Occipital lobe (tissue), 2 donors: ENCODE data around the gene GYPE. TPM values are rescaled to one million over a fixed set of nuclear protein-coding genes. Genes with fewer than 3 reads are reported as not detected.
"Not testable (repeated sequence)": the region's sequence is repeated elsewhere in the genome, so short reads cannot be mapped to it uniquely, and the experiment has no call there.

Source experiments
- DNase-seq: peaks from one replicate; lab custom pipeline; 2025; lab: John Stamatoyannopoulos, UW
- total RNA-seq: library from RNA; depleted of rRNA; stranded (reverse); fragments of >200 nt; gene quantifications from one replicate; pipeline ENCODE4 v1.2.3, GENCODE V29; 2014

GYPE gene
- total RNA-seq: 0.31 TPM

- DNase-seq: not testable (repeated sequence)
These were observed at the start of gene GYPE for GRCh38 chr4:143905440-143905839. Gene GYPE (minus strand): TSS chr4:143905559. CDS start chr4:143905507, 52 bp downstream.

- not testable (repeated sequence) for DNase-seq
These were observed 46.2 kb upstream of the GYPE start for GRCh38 chr4:143951458-143951972.

- not testable (repeated sequence) for DNase-seq
These were observed 45.6 kb upstream of the GYPE start for GRCh38 chr4:143950967-143951366.

- DNase-seq: not testable (repeated sequence)
These were observed 44.8 kb upstream of the GYPE start for GRCh38 chr4:143950185-143950584.

DNA sequence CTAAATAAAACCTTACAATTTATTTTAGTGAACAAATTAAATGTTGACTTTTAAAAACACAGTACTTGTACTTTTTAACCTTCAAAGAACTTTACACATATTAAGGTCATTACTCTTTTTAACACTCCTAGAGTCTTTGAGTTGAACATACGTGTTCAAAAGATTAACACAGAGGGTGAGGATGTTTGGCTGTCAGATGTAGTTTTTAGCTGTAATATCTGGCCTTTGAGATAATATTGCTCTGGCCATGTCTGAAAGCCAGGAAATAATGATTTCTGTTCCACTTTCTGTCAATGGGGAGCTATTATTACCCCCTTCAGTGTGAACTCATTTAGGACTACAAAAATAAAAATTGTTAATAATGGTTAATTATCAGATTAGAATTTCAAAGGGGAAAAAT lies 42.1 kb upstream of the GYPE start:
- DNase-seq: not testable (repeated sequence)

DNA sequence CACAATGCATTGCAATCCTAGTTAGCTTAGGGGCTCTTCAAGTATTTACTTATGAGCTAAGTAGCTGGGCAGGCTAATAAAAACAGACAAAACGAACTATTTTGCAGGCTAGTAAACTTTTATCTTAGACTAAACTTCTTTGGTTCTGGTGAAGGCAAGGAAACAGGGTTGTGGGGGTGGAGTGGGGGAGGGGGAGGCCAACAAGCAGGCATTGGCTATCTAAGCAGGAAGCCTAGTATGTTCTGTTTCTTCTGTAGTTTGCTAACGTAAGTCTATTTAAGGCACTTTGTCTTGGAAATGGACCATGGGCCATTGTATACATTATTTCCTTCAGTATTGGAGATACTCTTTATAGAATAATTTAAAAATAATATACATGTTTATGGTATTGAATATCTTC lies 35.3 kb upstream of the GYPE start:
- DNase-seq: not testable (repeated sequence)

DNA sequence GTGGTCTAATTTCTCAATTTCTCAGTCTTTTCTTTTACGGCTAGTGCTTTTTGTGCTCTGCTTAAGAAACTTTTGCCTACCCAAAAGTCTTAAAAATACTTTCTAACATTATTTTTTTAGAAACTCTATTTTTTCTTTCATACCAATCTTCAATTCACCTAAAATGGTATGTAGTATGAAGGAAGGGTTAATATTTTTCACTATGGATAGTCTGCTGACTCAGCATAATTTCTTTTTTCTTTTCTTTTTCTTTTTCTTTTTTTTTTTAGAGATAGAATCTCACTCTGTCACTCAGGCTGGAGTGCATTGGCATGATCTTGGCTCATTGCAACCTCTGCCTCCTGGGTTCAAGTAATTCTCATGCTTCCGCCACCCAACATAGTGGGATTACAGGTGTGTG lies 34.2 kb upstream of the GYPE start:
- DNase-seq: no peak

DNA sequence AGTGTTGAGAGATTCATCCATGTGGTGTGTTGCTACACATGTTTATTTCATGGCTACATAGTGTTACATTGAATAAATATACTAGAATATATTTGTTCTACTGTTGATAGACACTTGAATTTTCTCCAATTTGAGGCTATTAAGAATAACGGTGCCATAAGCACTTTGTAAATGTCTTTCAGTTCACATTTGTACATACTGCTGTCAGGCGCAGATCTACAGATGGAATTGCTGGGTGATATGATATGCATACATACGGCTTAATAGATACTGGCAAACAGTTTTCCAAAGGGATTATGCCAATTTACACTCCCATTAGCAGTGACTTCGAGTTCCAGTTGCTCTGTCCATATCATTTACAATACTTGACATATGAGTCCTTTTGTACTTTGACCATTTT lies 33.5 kb upstream of the GYPE start:
- DNase-seq: not testable (repeated sequence)

DNA sequence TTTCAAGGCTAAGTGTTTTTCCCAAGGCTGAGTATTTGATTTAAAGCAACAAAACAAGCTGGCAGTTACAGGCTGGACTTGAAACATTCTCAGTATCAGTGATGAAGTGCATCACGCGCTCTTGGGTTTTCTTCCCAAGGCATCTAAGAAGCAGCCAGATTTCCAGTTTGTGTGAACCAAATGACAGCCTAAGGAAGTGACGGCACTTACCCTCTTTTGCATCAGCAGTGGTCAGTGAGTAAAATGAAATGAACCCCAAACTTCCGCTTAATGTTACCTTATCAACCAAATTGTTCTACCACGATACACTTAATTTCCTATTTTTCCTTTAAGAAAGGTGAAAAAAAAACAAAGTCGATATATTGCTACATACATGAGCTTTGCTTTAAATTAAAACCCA lies 15.8 kb upstream of the GYPE start:
- no peak for DNase-seq

GRCh38 chr4:143916485-143916884 lies 11.1 kb upstream of the GYPE start:
- not testable (repeated sequence) for DNase-seq

GRCh38 chr4:143912478-143912877 lies 7.1 kb upstream of the GYPE start:
- not testable (repeated sequence) for DNase-seq

GRCh38 chr4:143911528-143912417 lies 6.4 kb upstream of the GYPE start:
- not testable (repeated sequence) for DNase-seq

- not testable (repeated sequence) for DNase-seq
These were observed 5.5 kb upstream of the GYPE start for GRCh38 chr4:143910906-143911305.

GRCh38 chr4:143907811-143908210 lies 2.5 kb upstream of the GYPE start:
- DNase-seq: not testable (repeated sequence)

DNA sequence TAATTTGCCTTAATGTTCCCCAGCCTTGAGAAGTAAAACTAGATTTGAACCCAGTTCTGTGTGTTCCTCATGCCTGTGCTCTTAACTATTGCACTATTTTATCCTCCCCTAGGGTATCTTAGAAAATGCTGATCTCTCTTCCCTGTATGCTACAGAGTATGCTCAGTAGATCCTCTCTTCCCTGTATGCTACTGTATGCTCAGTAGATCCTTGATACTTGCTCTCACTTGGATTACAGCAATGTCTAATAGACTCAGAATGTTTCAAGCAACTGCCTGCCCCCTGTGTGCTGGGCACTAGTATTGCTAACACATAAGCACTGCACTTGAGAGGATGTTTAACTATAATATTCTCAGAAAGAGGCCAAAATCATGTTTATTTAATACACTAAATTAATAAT lies 928 bp downstream of the GYPE start:
- DNase-seq: not testable (repeated sequence)

- DNase-seq: not testable (repeated sequence)
These were observed 15.0 kb downstream of the GYPE start for GRCh38 chr4:143890323-143890722.

DNA sequence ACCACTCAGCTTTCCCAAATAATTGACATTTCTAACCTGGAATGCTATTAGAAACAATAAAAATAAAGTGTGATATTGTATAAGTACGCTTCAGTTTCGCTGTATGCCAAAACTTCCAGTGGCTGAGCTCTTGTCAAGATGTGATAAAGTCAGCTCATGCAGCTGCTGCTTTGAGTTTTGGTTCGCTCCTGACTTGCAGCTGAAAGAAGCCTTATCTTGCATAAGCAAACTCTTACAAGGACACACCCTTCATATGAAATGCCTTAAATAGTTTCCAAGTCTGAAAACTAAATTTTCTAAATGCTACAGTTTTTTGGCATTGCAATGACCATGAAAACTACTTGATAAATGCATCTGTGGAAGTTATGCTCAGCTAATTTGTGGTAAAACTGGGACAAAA lies 17.2 kb downstream of the GYPE start:
- not testable (repeated sequence) for DNase-seq

- DNase-seq: not testable (repeated sequence)
These were observed 20.4 kb downstream of the GYPE start for GRCh38 chr4:143884965-143885364.

GRCh38 chr4:143883529-143883928 lies 21.8 kb downstream of the GYPE start:
- no peak for DNase-seq

DNA sequence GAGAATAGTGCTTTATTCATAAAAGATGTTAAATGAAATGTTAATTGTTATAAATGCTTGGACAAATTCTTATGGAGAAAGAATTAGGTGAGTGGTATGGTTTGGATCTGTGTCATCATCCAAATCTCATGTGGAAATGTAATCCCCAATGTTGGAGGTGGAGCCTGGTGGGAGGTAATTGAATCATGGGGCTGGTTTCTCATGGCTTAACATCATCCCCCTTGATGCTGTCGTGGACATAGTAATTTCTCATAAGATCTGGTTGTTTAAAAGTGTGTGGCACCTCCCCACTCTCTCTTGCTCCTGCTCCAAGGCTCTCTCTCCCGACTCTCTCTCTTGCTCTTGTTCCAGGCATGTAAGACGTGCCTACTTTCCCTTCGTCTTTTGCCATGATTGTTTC lies 22.5 kb downstream of the GYPE start:
- DNase-seq: no peak

DNA sequence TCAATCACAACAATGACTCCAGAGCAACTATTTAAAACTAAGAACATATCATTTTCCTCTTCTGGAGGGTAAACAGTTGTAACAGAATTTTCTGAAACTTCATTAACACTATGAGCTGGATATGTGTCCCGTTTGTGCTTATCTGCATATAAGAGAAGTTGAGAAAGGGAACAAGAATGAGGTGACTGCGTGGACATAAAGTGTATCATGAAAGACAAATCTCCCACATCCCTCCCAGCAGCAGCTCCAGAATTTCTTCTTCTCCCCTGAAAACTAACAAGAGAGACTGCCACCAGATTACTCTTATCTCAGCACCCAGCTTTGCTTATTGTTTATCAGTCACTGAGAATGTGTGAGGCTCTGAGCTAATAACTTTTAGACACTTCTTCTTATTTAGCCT lies 25.8 kb downstream of the GYPE start:
- DNase-seq: not testable (repeated sequence)

- DNase-seq: not testable (repeated sequence)
These were observed 30.0 kb downstream of the GYPE start for GRCh38 chr4:143875357-143875756.
